Mucosa of descending colon (tissue), 3 donors: ENCODE results near the gene FAM186B. TPM values are rescaled to one million over a fixed set of nuclear protein-coding genes. Genes with fewer than 3 reads are reported as not detected.

Experiments
- ATAC-seq: fragments of 200-7000 bp; cut with Tn5 transposase; one replicate; pipeline ENCODE4 v1.9.1; 2020; ENCODE audit warnings: mild to moderate bottlenecking, moderate library complexity
- DNase-seq, 3 donors: peaks; one replicate each; pipeline ENCODE4 v3.0.0-alpha.2; 2020
- H3K36me3 ChIP-seq: fragments of 200-600 bp; one replicate; pipeline ENCODE4 v1.8.0; 2021; ENCODE audit warnings: low read depth, mild to moderate bottlenecking
- H3K4me1 ChIP-seq: fragments of 200-600 bp; one replicate; pipeline ENCODE4 v1.8.0; 2021; ENCODE audit warnings: low read depth, mild to moderate bottlenecking
- H3K4me3 ChIP-seq: fragments of 200-600 bp; one replicate; pipeline ENCODE4 v1.8.0; 2021; ENCODE audit warnings: mild to moderate bottlenecking
- H3K9me3 ChIP-seq: fragments of 200-600 bp; one replicate; pipeline ENCODE4 v1.8.0; 2021; ENCODE audit warnings: mild to moderate bottlenecking
- intact Hi-C, 2 donors: fragments of 100-400 bp; cut with DNase I in 1 of 2; cut with micrococcal nuclease in 1 of 2; formaldehyde crosslinking; loops; one replicate each; pipeline versions ENCODE4 v1.11.0 to v1.11.1; 2022; cut with DNase I, micrococcal nuclease
- total RNA-seq, 3 donors: library from RNA; stranded (reverse); fragmentation: NEBNext Ultra II Directional in 2 of 3; extraction: Animal tissue kit (Norgen Biotek cat#: 25700) in 2 of 3; gene quantifications; one replicate each; pipeline versions ENCODE4 v1.2.1 to v1.2.4, GENCODE V29; 2021 to 2023
- TF ChIP-seq, protein P1 (sequence below): fragments of 200-600 bp; IDR thresholded peaks from one replicate; pipeline ENCODE4 v1.8.0; 2022; ENCODE audit warnings: antibody characterized with exemption, mild to moderate bottlenecking
- donor health status: DM: no; HTN: no; CAD: no; lungs with moderate emphysema.
- donor health status: DM: no; HTN: no; CAD: no.
- donor health status: DM: no; HTN: yes; CAD: no.

FAM186B gene
- total RNA-seq, 3 donors from 2014 or later = 0.35 to 0.63 (median 0.39) TPM

DNA sequence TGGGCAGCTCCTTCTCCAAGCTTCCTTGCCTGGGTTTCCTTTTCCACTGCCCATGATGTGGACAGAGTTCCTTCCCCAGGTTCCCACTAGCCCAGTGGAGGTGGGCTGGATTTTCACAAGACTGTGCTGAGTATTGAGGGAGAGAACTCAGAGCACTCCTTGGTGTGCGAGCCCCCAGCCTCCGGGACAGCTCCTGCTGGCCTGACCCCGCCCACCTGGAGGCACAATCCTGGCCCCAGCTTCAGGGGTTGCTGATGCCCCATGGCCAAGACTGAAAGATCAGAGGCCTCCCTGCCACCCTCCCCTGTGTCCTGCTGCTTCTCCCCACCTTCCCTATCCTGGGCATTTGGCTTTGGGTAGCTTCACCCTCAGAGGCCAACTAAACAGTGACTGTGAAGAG lies 59.0 kb downstream of the FAM186B start:
- ATAC-seq = no peak
- intact Hi-C loops = no loop called here
- H3K4me1 ChIP-seq = peaks cover 3% of the 10 kb centered on the region
- H3K36me3 ChIP-seq = no peaks in the 10 kb centered on the region
- no peak for DNase-seq
- no peaks in the 10 kb centered on the region for H3K9me3 ChIP-seq
- TF ChIP-seq, protein P1, sequence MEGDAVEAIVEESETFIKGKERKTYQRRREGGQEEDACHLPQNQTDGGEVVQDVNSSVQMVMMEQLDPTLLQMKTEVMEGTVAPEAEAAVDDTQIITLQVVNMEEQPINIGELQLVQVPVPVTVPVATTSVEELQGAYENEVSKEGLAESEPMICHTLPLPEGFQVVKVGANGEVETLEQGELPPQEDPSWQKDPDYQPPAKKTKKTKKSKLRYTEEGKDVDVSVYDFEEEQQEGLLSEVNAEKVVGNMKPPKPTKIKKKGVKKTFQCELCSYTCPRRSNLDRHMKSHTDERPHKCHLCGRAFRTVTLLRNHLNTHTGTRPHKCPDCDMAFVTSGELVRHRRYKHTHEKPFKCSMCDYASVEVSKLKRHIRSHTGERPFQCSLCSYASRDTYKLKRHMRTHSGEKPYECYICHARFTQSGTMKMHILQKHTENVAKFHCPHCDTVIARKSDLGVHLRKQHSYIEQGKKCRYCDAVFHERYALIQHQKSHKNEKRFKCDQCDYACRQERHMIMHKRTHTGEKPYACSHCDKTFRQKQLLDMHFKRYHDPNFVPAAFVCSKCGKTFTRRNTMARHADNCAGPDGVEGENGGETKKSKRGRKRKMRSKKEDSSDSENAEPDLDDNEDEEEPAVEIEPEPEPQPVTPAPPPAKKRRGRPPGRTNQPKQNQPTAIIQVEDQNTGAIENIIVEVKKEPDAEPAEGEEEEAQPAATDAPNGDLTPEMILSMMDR = no peak
- H3K4me3 ChIP-seq = no peak overlapping the region

DNA sequence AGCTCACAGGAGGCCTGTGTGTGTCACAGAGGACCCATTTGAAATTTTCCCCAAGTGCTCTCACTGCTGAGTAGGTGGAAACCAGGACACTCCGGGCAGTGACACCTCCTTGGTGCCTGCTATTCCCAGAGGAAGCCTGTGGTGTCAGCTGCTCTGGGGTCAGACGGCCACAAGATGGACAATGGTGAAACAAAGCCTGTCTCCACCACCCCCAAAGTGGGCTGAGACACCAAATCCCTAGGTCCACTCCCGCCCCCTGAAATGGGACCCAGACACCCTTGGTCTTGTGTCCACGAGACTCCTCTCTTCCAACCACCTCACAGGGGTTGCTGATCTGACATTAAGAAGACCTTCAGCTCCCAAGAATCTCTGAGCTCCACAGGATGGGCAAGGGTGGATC lies 59.6 kb downstream of the FAM186B start:
- TF ChIP-seq, protein P1 = no peak
- Histone ChIP-seq H3K36me3 (no peaks in the 10 kb centered on the region), H3K4me1 (peaks cover 3% of the 10 kb centered on the region), H3K9me3 (no peaks in the 10 kb centered on the region), H3K4me3 (no peak overlapping the region)
- intact Hi-C loops = no loop called here
- ATAC-seq = no peak
- no peak for DNase-seq

DNA sequence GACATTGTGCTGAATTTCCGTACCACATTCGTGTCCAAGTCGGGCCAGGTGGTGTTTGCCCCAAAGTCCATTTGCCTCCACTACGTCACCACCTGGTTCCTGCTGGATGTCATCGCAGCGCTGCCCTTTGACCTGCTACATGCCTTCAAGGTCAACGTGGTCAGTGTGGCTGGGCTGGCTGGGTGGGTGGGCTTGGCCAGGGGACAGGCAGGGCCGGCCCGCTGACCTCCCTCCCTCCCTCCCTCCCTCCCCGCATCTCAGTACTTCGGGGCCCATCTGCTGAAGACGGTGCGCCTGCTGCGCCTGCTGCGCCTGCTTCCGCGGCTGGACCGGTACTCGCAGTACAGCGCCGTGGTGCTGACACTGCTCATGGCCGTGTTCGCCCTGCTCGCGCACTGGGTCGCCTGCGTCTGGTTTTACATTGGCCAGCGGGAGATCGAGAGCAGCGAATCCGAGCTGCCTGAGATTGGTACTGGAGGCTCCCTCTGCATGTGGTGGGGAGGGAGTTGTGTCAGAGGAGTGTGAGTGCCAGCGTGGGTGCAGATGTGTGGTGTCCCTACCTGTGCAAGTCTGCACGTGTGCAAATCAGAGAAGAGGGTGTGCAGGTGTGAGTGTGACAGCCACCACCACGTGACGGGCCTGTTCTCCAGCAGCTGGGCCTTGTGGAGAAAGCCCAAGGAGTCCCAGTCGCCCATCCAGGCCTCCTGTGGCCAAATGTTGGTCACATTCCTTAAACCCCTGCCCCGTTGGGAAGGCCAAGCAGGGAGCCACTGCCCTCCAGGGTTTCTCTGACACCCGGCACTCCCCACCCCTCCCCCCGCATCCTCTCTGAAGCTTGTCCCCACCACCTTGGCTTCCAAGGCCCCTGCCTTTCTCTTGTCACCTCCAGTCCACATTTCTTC lies 61.3 kb downstream of the FAM186B start:
- ATAC-seq = no peak
- no peaks in the 10 kb centered on the region for H3K36me3 ChIP-seq
- no peaks in the 10 kb centered on the region for H3K9me3 ChIP-seq
- DNase-seq = no peak
- H3K4me3 ChIP-seq = no peak overlapping the region
- TF ChIP-seq, protein P1 = no peak
- intact Hi-C loops = no loop called here
- peaks cover 5% of the 10 kb centered on the region for H3K4me1 ChIP-seq

DNA sequence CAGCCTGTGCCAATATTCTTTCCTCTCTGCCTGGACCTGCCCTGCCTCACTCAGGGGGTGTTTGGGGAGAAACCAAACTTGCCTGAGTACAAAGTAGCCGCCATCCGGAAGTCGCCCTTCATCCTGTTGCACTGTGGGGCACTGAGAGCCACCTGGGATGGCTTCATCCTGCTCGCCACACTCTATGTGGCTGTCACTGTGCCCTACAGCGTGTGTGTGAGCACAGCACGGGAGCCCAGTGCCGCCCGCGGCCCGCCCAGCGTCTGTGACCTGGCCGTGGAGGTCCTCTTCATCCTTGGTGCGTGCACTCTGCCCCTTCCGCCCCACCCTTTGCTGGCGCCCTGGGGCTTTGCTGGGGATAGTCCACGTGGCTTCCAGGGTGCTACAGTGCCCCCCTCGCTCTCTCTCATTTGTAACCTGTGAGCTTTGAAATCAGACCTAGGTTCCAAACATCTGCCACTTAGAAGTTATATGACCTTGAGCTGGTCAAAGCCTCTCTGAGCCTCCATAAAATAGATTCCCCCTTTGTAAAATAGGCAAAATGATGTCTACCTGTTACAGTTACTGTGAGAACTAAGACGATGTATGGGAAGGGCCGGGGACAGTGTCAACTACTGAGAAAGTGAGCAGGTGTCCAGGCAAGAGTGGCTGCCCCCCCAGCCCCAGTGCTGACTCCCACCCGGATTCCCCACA lies 62.1 kb downstream of the FAM186B start:
- ATAC-seq = no peak

DNA sequence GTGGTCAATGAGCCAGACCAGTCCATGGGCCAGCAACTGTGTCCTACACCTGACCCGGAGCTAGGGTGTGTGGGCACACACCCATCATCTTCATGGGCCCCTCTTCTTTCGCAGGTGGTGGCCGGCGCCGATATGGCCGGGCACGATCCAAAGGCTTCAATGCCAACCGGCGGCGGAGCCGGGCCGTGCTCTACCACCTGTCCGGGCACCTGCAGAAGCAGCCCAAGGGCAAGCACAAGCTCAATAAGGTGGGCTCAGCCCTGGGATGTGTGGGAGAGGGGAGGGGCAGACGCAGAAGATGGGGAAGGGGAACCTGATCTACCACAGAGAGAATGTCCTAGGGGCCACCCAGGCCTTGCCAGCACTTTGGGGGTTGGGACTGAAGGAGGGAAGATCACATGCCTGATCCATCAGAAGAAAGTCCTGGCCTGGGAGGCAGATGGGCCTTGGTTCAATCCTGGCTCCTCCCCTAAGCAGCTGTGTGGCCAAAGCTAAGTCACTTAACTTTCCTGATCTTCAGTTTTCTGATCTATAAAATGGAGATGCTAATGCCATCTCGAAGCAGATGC lies 62.8 kb downstream of the FAM186B start:
- DNase-seq = no peak
- Histone ChIP-seq H3K4me1 (peaks cover 9% of the 10 kb centered on the region), H3K9me3 (no peaks in the 10 kb centered on the region), H3K36me3 (no peaks in the 10 kb centered on the region), H3K4me3 (no peak overlapping the region)
- TF ChIP-seq, protein P1 = no peak
- ATAC-seq = no peak
- intact Hi-C loops = no loop called here

More for the DNA sequence above, 62.1 kb downstream of the FAM186B start:
- no peak for DNase-seq
- H3K36me3 ChIP-seq = no peaks in the 10 kb centered on the region
- peaks cover 4% of the 10 kb centered on the region for H3K4me1 ChIP-seq
- intact Hi-C loops = no loop called here
- TF ChIP-seq, protein P1 = no peak
- no peak overlapping the region for H3K4me3 ChIP-seq
- no peaks in the 10 kb centered on the region for H3K9me3 ChIP-seq
